HL-60/S4 treated with phorbol 12-myristate 13-acetate at 8.2 ng/mL for 4 days and 3 days (cell line): ENCODE results near the gene NRIP3.

Experiments
- in situ Hi-C: fragments of 300-500 bp; cut with MboI; formaldehyde crosslinking; loops from 2 replicates; pipeline ENCODE4 v1.15.0; 2022; ENCODE audit warnings: low sequenced_read_pairs

The NRIP3 gene

DNA sequence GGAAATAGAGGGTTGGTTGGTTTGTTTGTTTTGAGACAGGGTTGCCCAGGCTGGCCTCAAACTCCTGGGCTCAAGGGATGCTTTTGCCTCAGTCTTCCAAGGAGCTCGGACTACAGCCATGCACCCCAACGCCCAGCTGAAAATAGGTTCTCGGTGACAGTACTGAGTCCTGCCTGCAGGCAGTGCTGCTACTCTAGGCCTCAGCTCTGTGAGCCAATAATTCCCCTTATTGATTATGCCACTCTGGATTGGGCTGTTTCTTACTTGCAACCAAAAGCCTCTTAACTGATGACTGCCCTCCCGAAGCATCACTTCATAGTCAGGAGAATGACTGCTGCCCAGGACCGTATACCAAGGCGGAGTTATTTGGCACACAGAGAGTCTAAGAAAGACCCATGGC is 69.9 kb downstream of the NRIP3 start:
- in situ Hi-C loops: no loop called here

- in situ Hi-C loops: no loop called here
Measured at GRCh38 chr11:8932564-8933180, 71.1 kb downstream of the NRIP3 start, which contains the start of gene C11orf16. Gene C11orf16 (minus strand): TSS chr11:8932947. CDS start chr11:8932308, 639 bp downstream.
